GM12878 (cell line): Measurements from ENCODE around the gene SKA3.

Source experiments
- CEBPB ChIP-seq, 2 experiments: fragments of 150-350 bp in 1 of 2; IDR thresholded peaks; 2 replicates each; pipeline ENCODE4 v1.6.1; 2012 to 2014; ENCODE audit warnings: low read depth in 2 of 2, low read length in 2 of 2, borderline replicate concordance in 1 of 2, inconsistent platforms in 1 of 2
- CTCF ChIP-seq, 3 experiments: IDR thresholded peaks in 2 of 3; conservative IDR thresholded peaks in 1 of 3; 2 replicates each; pipeline ENCODE4 v1.5.1; 2011; ENCODE audit warnings: low read depth in 3 of 3, low read length in 3 of 3, mild to moderate bottlenecking in 3 of 3, control low read depth in 2 of 3, moderate library complexity in 2 of 3, inconsistent platforms in 1 of 3, mixed read lengths in 1 of 3; ENCODE audit not compliant: control insufficient read depth in 2 of 3, insufficient read depth in 1 of 3; ENCODE audit errors: extremely low read depth in 1 of 3
- ELK1 ChIP-seq: IDR thresholded peaks from 2 replicates; pipeline ENCODE4 v1.6.1; 2012; ENCODE audit warnings: low read depth, low read length, improper control_type of control experiment
- EZH2 ChIP-seq: IDR thresholded peaks from 2 replicates; pipeline ENCODE4 v1.6.1; 2012; ENCODE audit warnings: low read depth, mild to moderate bottlenecking, control low read depth, inconsistent platforms, low read length, borderline replicate concordance; ENCODE audit not compliant: control insufficient read depth
- FOXM1 ChIP-seq: IDR thresholded peaks from 2 replicates; pipeline ENCODE4 v1.6.1; 2012; ENCODE audit warnings: low read depth, mild to moderate bottlenecking, inconsistent platforms, low read length, moderate library complexity
- NFYA ChIP-seq: IDR thresholded peaks from 2 replicates; pipeline ENCODE4 v1.6.1; 2011; ENCODE audit warnings: low read depth, mild to moderate bottlenecking, low read length, improper control_type of control experiment, borderline replicate concordance
- POLR2A ChIP-seq: IDR thresholded peaks from 2 replicates; pipeline ENCODE4 v1.6.1; 2011; ENCODE audit warnings: low read depth, mild to moderate bottlenecking, low read length
- POLR2AphosphoS5 ChIP-seq: IDR thresholded peaks from 2 replicates; pipeline ENCODE4 v1.6.1; 2011; ENCODE audit warnings: mild to moderate bottlenecking, low read length, inconsistent platforms
- RAD21 ChIP-seq: IDR thresholded peaks from 2 replicates; pipeline ENCODE4 v1.6.1; 2011; ENCODE audit warnings: mild to moderate bottlenecking, low read depth, low read length, moderate library complexity; ENCODE audit not compliant: insufficient read depth
- SPI1 ChIP-seq: IDR thresholded peaks from 2 replicates; pipeline ENCODE4 v1.6.1; 2011; ENCODE audit warnings: low read depth, mild to moderate bottlenecking, low read length, moderate library complexity, borderline replicate concordance; ENCODE audit not compliant: insufficient read depth
- TCF12 ChIP-seq: IDR thresholded peaks from 2 replicates; pipeline ENCODE4 v1.6.1; 2011; ENCODE audit warnings: low read depth, mild to moderate bottlenecking, low read length

GRCh38 chr13:21142766-21143165, 33.6 kb downstream of the SKA3 start:
- TF ChIP-seq POLR2AphosphoS5 = no peak
- TF ChIP-seq CTCF (IDR thresholded peaks at IDR 0.05 in 2 of 3, conservative IDR thresholded peaks at IDR 0.05 in 1 of 3; ENCODE audit: control insufficient read depth in 2 of 3, extremely low read depth in 1 of 3, insufficient read depth in 1 of 3, low read depth in 3 of 3, low read length in 3 of 3) = no peak
- no peak for TF ChIP-seq CEBPB (IDR thresholded peaks at IDR 0.05; ENCODE audit: borderline replicate concordance in 1 of 2, low read depth in 2 of 2, low read length in 2 of 2)
- TF ChIP-seq RAD21 = no peak
- no peak for TF ChIP-seq NFYA
- no peak for TF ChIP-seq POLR2A
- no peak for TF ChIP-seq ELK1
- no peak for TF ChIP-seq SPI1
- no peak for TF ChIP-seq EZH2
- no peak for TF ChIP-seq FOXM1
- no peak for TF ChIP-seq TCF12
